GM12892 (cell line): ENCODE data around the gene DENND1A.

ENCODE experiments used
- DNase-seq: peaks from one replicate; pipeline ENCODE4 v3.0.0; 2011; ENCODE audit not compliant: insufficient read length
- FAIRE-seq: peaks from 2 replicates; lab custom pipeline; 2011; peaks lifted over from hg19 to GRCh38; lab: Jason Lieb, UNC
- POLR2A ChIP-seq: IDR thresholded peaks from 2 replicates; pipeline ENCODE4 v1.6.1; 2011; ENCODE audit warnings: low read depth, low read length, control low read depth
- POLR2AphosphoS5 ChIP-seq: IDR thresholded peaks from 2 replicates; pipeline ENCODE4 v1.6.1; 2011; ENCODE audit warnings: low read depth, low read length, control low read depth
- TAF1 ChIP-seq: IDR thresholded peaks from 2 replicates; pipeline ENCODE4 v1.6.1; 2011; ENCODE audit warnings: low read depth, mild to moderate bottlenecking, control low read depth, low read length, borderline replicate concordance

Gene DENND1A

DNA sequence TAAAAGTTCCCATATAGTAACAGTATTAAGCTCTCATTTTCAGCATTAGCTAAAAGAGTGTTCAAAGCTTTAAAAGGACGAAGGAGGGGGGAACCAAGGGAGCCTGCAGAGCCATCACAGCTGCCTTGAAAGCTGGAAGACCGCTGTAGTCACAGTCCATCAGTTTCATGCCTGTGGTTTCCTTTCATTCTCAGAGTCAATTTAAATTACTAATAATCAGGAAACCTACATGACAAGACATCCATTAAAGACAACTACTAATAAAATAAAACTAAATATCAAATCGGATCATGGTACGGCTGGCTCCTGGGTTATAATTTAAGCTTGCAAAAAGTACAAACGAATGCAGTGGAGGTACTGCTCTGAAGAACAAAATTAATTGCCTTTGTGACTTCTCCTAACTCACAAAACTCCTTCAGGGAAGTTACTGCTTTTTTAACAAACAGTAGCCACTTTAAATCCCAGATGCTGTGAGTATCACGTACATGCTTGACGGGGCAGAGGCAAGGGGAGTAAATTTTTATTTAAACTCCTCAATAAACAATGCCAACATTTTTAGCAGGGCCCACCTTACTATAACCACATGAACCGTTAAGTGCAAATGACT, 213.5 kb downstream of the DENND1A start:
- DNase-seq = no peak
- TF ChIP-seq POLR2A (no peak), TAF1 (no peak), POLR2AphosphoS5 (no peak)
- no peak for FAIRE-seq

DNA sequence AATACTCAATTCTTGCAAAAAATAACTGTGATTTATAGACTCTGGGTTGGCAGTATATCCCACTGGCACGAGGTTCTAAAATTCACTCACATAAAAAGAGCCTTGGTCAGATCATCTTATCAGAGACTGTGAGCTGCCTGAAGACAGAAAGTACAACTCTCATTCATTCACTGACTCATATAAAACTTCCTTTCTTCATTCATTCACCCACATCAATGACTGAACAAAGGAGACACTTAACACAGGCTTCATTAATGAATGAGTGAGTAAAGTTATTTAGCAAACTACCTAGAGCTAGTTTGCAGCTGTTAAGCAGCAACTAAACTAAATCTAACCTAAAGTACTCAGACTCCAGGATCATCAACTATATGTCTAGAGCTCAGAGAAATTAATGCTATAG, 214.7 kb downstream of the DENND1A start:
- no peak for TF ChIP-seq POLR2AphosphoS5
- no peak for TF ChIP-seq TAF1
- TF ChIP-seq POLR2A = no peak

DNA sequence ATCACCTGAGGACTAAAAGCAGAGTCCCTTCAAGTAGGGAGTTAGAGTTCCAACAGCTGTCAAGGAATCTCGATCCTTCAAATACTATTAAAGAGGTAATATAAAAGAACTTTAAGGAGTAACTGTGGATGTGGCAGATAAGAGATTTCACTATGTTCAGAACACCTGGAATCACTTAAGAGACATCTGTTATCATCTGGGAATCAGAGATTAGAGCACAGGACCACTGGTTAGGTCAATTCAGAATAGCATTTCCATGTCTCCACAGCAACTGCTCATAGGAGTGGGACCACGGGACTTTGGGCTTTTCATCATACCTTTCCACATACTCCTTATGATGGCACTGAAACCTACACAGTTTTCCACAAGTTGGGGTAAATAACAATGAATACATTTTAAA, 216.6 kb downstream of the DENND1A start:
- FAIRE-seq = no peak
- TF ChIP-seq POLR2AphosphoS5 = no peak
- no peak for TF ChIP-seq TAF1
- no peak for TF ChIP-seq POLR2A
- no peak for DNase-seq

More for the DNA sequence above, 214.7 kb downstream of the DENND1A start:
- FAIRE-seq (peak; percentile 14), DNase-seq (no peak)

DNA sequence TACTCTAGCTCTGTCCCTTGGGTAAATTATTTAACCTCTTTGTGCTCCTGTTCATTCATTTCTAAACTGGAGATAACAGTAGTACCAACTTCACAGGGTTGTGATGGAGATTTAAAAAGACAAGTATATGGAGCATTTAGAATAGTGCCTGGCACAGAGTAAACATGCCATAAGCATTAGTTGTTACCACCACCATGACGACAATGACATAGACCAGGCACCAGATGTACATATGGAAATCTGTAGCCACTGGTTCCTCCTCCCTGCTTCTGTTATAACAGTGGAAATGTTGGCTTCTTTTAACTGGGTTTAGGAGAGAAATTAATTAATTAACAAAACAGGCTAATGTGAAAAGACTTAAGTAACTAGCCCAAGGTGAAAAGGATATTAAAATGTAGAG, 217.5 kb downstream of the DENND1A start:
- TF ChIP-seq POLR2AphosphoS5 (no peak), POLR2A (no peak), TAF1 (no peak)
- FAIRE-seq = no peak
- no peak for DNase-seq

DNA sequence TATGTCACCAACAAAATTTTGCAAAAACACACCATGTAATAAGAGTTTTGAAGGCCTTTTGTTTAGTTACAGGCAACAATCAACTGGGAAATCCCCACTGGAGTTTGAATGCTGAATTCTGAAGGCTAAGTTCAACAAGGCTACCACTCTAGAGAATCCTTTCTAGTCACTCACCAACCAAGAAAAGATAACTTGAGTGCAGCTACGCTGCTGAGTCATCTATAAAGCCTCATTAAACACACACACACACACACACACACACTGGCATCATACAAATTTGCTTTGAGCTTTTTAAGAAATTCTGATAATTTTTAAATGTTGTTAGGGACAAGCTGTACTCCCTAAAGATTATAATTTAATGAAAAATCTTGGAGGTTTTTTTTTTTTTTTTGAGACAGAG, 219.6 kb downstream of the DENND1A start:
- FAIRE-seq (no peak), DNase-seq (no peak)
- no peak for TF ChIP-seq POLR2A
- TF ChIP-seq POLR2AphosphoS5 = no peak
- no peak for TF ChIP-seq TAF1

DNA sequence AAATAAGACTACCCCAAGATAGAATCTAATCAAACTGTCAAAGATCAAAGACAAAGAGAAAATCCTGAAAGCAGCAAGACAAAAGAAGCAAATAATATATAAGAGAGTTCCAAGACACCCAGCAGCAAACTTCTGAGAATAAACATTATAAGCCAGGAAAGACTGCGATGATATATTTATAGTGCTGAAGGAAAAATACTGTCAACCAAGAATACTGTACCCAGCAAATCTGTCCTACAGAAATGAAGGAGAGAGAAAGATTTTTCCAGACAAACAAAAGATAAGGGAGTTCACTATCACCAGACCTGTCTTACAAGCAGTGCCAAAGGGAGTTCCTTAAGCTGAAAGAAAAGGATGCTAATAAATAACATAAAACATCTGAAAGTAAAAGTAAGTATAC, 227.4 kb downstream of the DENND1A start:
- no peak for FAIRE-seq

DNA sequence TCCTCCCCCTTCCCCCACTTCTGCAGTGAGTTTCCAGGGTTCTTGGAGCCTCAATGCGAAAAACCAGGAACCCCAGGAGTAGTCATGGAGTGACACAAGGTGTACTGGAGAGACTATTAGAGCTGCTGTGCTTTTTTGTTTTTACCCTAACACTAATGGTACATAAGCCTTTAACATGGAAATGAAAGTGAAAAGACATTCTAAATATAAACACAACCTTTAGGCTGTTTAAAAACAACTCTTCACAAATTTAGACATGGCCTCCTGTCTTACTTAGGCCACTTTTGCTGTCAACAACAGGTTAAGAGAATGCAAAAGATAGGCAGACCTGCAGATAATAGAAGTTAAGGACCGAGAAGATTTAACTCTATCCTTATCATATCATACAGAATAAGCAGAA, 232.2 kb downstream of the DENND1A start:
- TF ChIP-seq TAF1 (no peak), POLR2A (no peak), POLR2AphosphoS5 (no peak)
- DNase-seq = no peak
- peak; percentile 27 for FAIRE-seq

More for the DNA sequence above, 227.4 kb downstream of the DENND1A start:
- no peak for DNase-seq
- TF ChIP-seq TAF1 (no peak), POLR2A (no peak), POLR2AphosphoS5 (no peak)

DNA sequence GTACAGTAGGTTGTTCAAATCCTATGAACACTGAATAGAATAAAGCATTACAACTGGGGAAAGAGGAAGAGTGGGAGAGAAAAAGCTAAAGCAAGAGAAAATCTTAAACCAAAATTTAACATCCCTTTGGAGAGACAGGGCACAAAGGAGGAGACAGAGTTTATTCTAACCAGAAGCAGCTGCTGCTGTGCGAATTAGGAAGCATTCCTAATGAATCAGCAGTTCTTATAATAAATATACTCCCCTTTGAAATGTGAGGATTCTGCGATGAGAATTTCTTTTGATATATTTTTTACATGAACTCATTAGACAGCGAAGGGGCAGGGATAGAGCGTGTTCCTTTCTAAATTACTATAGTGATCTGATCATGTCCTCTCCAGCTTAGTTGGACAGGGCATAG, 233.4 kb downstream of the DENND1A start:
- DNase-seq (no peak), FAIRE-seq (no peak)
- TF ChIP-seq POLR2A (no peak), TAF1 (no peak)

DNA sequence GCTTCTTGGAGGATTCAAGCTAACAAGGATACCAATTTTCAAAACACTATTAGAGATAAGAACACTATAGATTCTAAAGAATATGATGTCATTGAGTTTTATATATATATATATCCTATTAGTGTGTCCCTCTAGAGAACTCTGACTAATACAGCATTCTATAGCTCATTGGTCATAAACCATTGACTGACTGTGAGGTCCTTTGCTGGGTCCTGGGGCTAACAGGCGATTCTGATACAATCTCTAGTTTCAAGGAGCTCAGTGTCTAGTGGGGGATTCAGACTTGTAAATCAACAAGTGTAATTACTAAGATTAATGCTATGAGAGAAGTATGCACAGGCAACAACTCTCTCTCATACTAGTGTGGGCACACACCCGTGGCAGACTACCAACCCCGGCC, 234.5 kb downstream of the DENND1A start:
- no peak for TF ChIP-seq TAF1
- TF ChIP-seq POLR2A = no peak
- no peak for TF ChIP-seq POLR2AphosphoS5
- DNase-seq = no peak
- FAIRE-seq = no peak

DNA sequence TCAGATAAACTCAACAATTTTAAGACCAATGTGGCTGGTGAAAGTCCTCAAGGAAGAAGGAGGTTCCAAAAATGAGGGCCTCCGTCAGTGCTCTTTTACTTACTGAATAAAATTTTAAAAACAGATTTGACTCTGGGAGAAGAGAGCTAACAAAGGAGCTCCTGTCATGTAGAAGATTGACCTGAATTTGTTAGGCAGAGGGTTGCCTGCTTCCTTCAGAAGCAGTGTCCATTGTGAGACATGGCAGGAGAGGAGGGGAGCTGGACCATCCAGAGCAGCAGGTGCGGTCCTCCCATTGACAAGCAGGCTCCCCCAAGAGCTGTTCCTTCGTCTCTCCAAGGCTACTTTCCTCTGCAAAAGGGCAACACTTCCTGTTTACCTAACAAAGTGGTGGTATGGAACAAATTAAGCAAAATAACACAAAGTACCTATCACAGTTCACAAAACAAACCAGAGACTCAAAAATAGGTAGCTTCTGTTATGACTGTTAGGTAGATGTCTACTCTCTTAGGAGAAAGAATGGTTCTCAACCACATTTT, 238.1 kb downstream of the DENND1A start:
- no peak for TF ChIP-seq POLR2A
- no peak for TF ChIP-seq POLR2AphosphoS5
- no peak for FAIRE-seq
- DNase-seq = no peak

DNA sequence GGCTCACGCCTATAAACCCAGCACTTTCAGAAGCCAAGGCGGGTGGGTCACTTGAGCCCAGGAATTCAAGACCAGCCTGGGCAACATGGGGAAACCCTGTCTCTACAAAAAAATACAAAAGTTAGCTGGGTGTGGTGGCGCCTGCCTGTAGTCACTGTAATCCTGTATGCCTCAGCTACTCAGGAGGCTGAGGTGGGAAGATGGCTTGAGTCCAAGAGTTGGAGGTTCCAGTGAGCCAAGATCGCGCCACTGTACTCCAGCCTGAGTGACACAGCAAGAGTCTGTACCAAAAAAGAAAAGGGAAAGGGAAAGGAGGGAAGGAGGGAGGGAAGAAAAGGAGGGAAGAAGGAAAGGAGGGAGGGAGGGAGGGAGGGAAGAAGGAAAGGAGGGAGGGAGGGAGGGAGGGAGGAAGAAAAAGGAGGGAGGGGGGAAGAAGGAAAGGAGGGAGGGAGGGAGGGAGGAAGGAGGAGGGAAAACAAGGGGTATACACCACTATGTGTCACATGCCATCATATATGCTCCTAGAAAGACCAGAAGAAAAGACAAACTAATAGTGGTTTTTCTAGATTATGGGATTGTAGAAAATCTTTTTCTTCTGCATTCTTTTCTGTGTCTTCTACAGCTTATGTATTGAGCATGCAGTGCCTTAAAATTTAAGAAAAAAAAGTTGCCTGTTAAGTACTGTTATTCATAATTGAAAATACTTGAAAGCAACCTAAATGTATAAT, 240.1 kb downstream of the DENND1A start:
- FAIRE-seq (no peak), DNase-seq (no peak)
- no peak for TF ChIP-seq POLR2A
- no peak for TF ChIP-seq POLR2AphosphoS5
- TF ChIP-seq TAF1 = no peak

DNA sequence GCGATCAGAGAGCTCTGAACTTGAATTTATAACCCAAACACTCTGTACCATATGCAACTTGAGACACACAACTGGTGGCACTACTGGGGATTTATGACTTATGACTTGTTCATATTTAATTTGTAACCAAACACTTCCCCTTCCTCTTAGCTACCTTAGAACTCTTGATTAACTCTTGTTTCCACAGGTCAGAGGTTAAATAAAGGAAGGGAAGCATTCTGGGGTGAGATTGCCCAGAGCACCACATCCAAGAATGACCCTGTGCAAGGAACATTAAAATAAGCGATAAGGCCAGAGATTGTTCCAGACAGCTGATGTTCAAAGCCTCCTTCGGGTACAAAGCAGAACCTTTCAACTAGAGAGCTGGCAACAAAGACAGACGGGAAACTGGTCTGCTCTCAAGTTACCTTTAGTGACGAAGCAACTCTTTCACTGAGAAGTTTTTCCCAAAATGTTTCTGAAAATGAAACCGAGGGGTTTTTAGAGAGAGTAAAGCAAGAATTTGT, 242.6 kb downstream of the DENND1A start:
- DNase-seq (no peak), FAIRE-seq (peak; percentile 36)
- no peak for TF ChIP-seq POLR2AphosphoS5
- no peak for TF ChIP-seq TAF1
- TF ChIP-seq POLR2A = no peak
